ENCODE data around the gene NUDT14. TPM values are rescaled to one million over a fixed set of nuclear protein-coding genes. Genes with fewer than 3 reads are reported as not detected.

NUDT14 gene
- total RNA-seq, 1 experiment from 2014 or later: 75.3 TPM

DNA sequence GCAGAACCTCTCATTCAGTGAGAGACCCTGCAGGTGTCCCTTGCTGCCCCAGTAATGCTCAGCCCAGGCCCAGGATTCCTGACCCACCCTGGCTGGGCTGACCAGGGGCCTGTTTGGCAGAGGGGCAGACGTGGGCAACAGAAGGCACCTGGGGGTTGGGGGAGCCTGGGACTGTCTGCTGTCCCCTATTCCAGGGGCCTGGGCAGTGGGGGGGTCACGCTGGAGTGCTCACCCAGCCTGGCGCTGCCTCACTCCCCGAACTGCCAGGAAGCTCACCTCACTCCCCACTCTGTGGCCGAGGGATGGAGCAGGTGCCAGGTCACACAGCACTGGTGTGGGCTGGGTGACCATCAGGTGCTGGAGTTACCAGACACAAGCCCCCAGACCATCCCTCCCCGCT is 22.6 kb upstream of the NUDT14 start:
- no TSS peak for BruUV-seq (replicated peaks)
- POLR2A ChIA-PET: no interaction called here
- in situ Hi-C loops (cut with HindIII; ENCODE audit: low pct_unique_long_range_greater_than_20kb, low sequenced_read_pairs) (no loop called here), intact Hi-C loops (cut with micrococcal nuclease; ENCODE audit: unreplicated experiment) (loop anchor here (5.0 kb wide), 1 partner anchor 79 kb away; no protein-coding TSS in a partner anchor)
- Histone ChIP-seq H3K27me3 (ENCODE audit: control insufficient read depth, insufficient read depth, low read length) (no peaks in the 10 kb centered on the region), H3K27ac (ENCODE audit: low read length) (no peak overlapping the region), H3K4me3 (ENCODE audit: low read depth in 2 of 2, low read length in 2 of 2) (no peak overlapping the region), H3K36me3 (ENCODE audit: control insufficient read depth, insufficient read depth, low read length) (no peaks in the 10 kb centered on the region), H3K9me3 (ENCODE audit: control insufficient read depth, insufficient read depth, low read depth, low read length) (no peaks in the 10 kb centered on the region), H3K4me1 (ENCODE audit: control insufficient read depth, insufficient read depth, low read length) (peaks cover 4% of the 10 kb centered on the region; the same call in 1 of the 2 replicates)
- TF ChIP-seq POLR2AphosphoS5 (IDR thresholded peaks at IDR 0.05; ENCODE audit: low read depth, low read length) (no peak), CTCF (IDR thresholded peaks at IDR 0.05) (no peak), TCF7L2 (IDR thresholded peaks at IDR 0.05; ENCODE audit: low read depth, low read length) (no peak), REST (IDR thresholded peaks at IDR 0.05; ENCODE audit: insufficient read depth in 1 of 2, low read depth in 2 of 2, low read length in 1 of 2) (no peak)
- DNase-seq (ENCODE audit: low read depth, low spot score): no peak
- ATAC-seq: no peak
- CTCF ChIA-PET: interaction anchor here (0.6 kb wide), 1 partner anchor 85 kb away, joined by 4 read pairs; no protein-coding TSS in a partner anchor

DNA sequence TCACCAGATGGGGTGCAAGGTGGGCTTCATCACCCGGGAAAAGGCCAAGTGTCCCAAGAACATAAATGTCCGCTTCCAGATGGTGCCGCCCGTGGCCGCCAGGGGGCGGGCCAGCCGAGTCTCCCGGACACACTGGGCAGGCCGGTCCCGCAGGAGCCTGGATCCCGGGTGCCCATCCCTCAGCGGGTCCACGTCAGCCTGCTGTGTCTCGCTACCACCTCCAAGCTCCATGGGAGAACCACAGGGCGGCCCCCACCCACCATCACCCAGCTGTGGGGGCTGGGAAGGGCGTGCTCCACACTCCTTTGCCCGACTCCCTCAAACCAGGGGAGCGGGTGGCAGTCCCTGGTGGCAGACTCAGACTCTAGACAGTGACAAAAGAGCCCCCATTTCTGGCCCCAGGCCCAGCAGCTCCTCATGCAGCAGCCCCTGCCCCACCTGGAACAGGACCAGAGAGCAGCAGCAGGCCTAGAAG is 22.0 kb upstream of the NUDT14 start:
- peak; percentile 7 for DNase-seq (ENCODE audit: low read depth, low spot score)
- intact Hi-C loops (cut with micrococcal nuclease; ENCODE audit: unreplicated experiment): loop anchor here (5.0 kb wide), 1 partner anchor 79 kb away; no protein-coding TSS in a partner anchor
- POLR2A ChIA-PET: no interaction called here
- Histone ChIP-seq H3K4me1 (ENCODE audit: control insufficient read depth, insufficient read depth, low read length) (peaks cover 4% of the 10 kb centered on the region; the same call in 1 of the 2 replicates), H3K4me3 (ENCODE audit: low read depth in 2 of 2, low read length in 2 of 2) (no peak overlapping the region), H3K27me3 (ENCODE audit: control insufficient read depth, insufficient read depth, low read length) (no peaks in the 10 kb centered on the region), H3K27ac (ENCODE audit: low read length) (no peak overlapping the region), H3K9me3 (ENCODE audit: control insufficient read depth, insufficient read depth, low read depth, low read length) (no peaks in the 10 kb centered on the region), H3K36me3 (ENCODE audit: control insufficient read depth, insufficient read depth, low read length) (no peaks in the 10 kb centered on the region)
- ATAC-seq: peak; percentile 70
- no TSS peak for BruUV-seq (replicated peaks)
- in situ Hi-C loops (cut with HindIII; ENCODE audit: low pct_unique_long_range_greater_than_20kb, low sequenced_read_pairs): no loop called here
- peak; percentile 94 for TF ChIP-seq CTCF (IDR thresholded peaks at IDR 0.05)
- TF ChIP-seq SIN3A (IDR thresholded peaks at IDR 0.05; ENCODE audit: borderline replicate concordance, insufficient read depth, low read depth, low read length): no peak
- no peak for TF ChIP-seq POLR2AphosphoS5 (IDR thresholded peaks at IDR 0.05; ENCODE audit: low read depth, low read length)
- CTCF ChIA-PET: interaction anchor here (0.6 kb wide), 1 partner anchor 86 kb away, joined by 4 read pairs; no protein-coding TSS in a partner anchor
